Gastroesophageal sphincter (tissue), 3 donors: ENCODE measurements around the gene C2orf78.

Source experiments
- CTCF ChIP-seq, 4 experiments: fragments of 200-600 bp in 2 of 4; fragments of 450-650 bp in 2 of 4; sonication (generic) in 1 of 4; IDR thresholded peaks; one replicate each; pipeline ENCODE4 v1.5.1; 2017 to 2019; ENCODE audit warnings: antibody characterized with exemption in 4 of 4, mild to moderate bottlenecking in 2 of 4, moderate library complexity in 2 of 4
- EP300 ChIP-seq: sonication (generic); formaldehyde crosslinking; IDR thresholded peaks from one replicate; pipeline ENCODE4 v1.6.1; 2017; ENCODE audit warnings: antibody characterized with exemption, mild to moderate bottlenecking
- POLR2A ChIP-seq, 2 donors: fragments of 450-650 bp; IDR thresholded peaks; one replicate each; pipeline ENCODE4 v1.6.1; 2017; ENCODE audit warnings: antibody characterized with exemption in 2 of 2, mild to moderate bottlenecking in 2 of 2, moderate library complexity in 1 of 2
- POLR2AphosphoS5 ChIP-seq: sonication (generic); formaldehyde crosslinking; IDR thresholded peaks from one replicate; pipeline ENCODE4 v1.6.1; 2017; ENCODE audit warnings: antibody characterized with exemption

- no peak for TF ChIP-seq CTCF (IDR thresholded peaks at IDR 0.05)
- no peak for TF ChIP-seq POLR2AphosphoS5
- TF ChIP-seq POLR2A (IDR thresholded peaks at IDR 0.05): no peak
- no peak for TF ChIP-seq EP300
Measured at GRCh38 chr2:73759285-73759764, 24.7 kb upstream of the C2orf78 start.
